Measurements from ENCODE around the gene TXNIP.
A peak's percentile ranks its signal among the peaks of the same experiment; 100 is the strongest.

DNA sequence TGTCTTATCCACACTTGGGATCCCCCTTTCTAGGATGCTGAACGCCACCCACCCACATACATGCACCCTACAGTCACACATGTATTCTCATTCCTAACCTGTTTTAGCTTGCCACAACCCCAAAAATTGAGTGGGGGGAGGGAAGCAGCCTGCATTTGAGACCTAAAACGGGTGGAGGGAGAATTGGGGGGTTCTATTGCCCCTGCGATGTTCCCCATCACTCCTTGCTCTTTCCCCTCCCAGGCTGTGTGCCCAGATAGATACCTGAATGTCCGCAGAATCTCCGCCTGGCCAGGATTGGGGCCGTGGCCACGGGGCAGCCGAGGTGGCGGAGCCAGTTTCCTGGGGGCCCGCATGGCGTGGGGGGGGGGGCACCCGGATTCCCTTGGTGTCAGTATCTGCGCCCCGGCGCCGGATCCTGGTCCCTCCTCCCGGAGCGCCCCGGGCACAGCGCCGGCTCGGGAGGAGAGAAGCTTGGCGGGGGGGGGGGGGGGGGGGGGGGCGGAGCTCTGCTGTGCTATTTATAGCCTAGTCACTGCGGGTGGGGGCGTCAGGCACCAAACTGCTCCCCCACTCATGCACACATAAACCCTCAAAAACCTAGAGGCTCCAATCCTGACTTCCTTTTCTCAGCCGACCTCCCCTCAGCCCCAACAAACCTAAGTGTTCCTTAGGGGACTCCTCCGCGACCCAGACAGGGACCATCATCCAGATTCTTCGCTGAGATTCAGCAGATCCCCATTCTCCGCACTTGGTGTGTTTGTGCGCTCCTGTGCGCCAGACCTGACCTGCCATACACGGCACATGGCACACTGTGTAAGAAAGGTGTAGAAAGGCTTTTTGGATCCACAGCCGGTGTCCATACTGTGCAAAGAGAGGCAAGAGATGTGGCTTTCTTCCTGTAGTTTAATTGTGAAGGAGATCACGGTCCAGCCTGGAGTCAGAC is 33.9 kb downstream of the TXNIP start:
- TF ChIP-seq, protein P1, sequence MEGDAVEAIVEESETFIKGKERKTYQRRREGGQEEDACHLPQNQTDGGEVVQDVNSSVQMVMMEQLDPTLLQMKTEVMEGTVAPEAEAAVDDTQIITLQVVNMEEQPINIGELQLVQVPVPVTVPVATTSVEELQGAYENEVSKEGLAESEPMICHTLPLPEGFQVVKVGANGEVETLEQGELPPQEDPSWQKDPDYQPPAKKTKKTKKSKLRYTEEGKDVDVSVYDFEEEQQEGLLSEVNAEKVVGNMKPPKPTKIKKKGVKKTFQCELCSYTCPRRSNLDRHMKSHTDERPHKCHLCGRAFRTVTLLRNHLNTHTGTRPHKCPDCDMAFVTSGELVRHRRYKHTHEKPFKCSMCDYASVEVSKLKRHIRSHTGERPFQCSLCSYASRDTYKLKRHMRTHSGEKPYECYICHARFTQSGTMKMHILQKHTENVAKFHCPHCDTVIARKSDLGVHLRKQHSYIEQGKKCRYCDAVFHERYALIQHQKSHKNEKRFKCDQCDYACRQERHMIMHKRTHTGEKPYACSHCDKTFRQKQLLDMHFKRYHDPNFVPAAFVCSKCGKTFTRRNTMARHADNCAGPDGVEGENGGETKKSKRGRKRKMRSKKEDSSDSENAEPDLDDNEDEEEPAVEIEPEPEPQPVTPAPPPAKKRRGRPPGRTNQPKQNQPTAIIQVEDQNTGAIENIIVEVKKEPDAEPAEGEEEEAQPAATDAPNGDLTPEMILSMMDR (IDR thresholded peaks at IDR 0.05) = no peak
- peak; percentile 8 for TF ChIP-seq EZH2 (IDR thresholded peaks at IDR 0.05)

All from neural progenitor cell (in vitro differentiated cells).